HepG2 (cell line): ENCODE measurements around the gene CNEP1R1. TPM values are rescaled to one million over a fixed set of nuclear protein-coding genes. Genes with fewer than 3 reads are reported as not detected.

Experiments used
- CENPX ChIP-seq: sonication (generic); formaldehyde crosslinking; IDR thresholded peaks from 2 replicates; pipeline ENCODE4 v1.9.0; 2021; ENCODE audit warnings: mild to moderate bottlenecking, missing genetic modification reagents, moderate library complexity
- CREM ChIP-seq, 2 experiments: sonication (generic) in 1 of 2; formaldehyde crosslinking in 1 of 2; IDR thresholded peaks; 2 replicates each; pipeline versions ENCODE4 v1.4.0 to v1.6.1; 2016 to 2020; ENCODE audit warnings: antibody characterized with exemption in 1 of 2, mild to moderate bottlenecking in 1 of 2, missing genetic modification reagents in 1 of 2
- HIC2 ChIP-seq: sonication (generic); formaldehyde crosslinking; IDR thresholded peaks from 2 replicates; pipeline ENCODE4 v1.9.0; 2022; ENCODE audit warnings: low read depth, missing genetic modification reagents
- MAFG ChIP-seq: sonication (generic); formaldehyde crosslinking; IDR thresholded peaks from 2 replicates; pipeline ENCODE4 v1.5.1; 2020; ENCODE audit warnings: mild to moderate bottlenecking, missing genetic modification reagents
- NCOR1 ChIP-seq: fragments of 200-600 bp; sonication (generic); IDR thresholded peaks from 2 replicates; pipeline ENCODE4 v1.7.0; 2017; ENCODE audit warnings: antibody characterized with exemption, low read length, borderline replicate concordance
- NR2F1 ChIP-seq, 2 experiments: fragments of 450-650 bp in 1 of 2; formaldehyde crosslinking in 1 of 2; IDR thresholded peaks; 2 replicates each; pipeline versions ENCODE4 v1.5.0 to v1.6.1; 2016 to 2020; ENCODE audit warnings: mild to moderate bottlenecking in 1 of 2, missing compliant biosample characterization in 1 of 2, missing genetic modification reagents in 1 of 2, moderate library complexity in 1 of 2
- RAD21 ChIP-seq: fragments of 450-650 bp; formaldehyde crosslinking; IDR thresholded peaks from 2 replicates; pipeline ENCODE4 v1.5.0; 2020; ENCODE audit warnings: mild to moderate bottlenecking
- SMC3 ChIP-seq: IDR thresholded peaks from 2 replicates; pipeline ENCODE4 v1.6.1; 2011; ENCODE audit warnings: low read length, improper control_type of control experiment
- TIGD3 ChIP-seq: sonication (generic); formaldehyde crosslinking; IDR thresholded peaks from 2 replicates; pipeline ENCODE4 v1.5.1; 2020; ENCODE audit warnings: mild to moderate bottlenecking, missing genetic modification reagents, borderline replicate concordance
- ZBTB46 ChIP-seq: sonication (generic); formaldehyde crosslinking; IDR thresholded peaks from 2 replicates; pipeline ENCODE4 v1.4.0; 2020; ENCODE audit warnings: mild to moderate bottlenecking, missing genetic modification reagents, borderline replicate concordance
- ZMAT5 ChIP-seq: sonication (generic); formaldehyde crosslinking; IDR thresholded peaks from 2 replicates; pipeline ENCODE4 v1.5.0; 2020; ENCODE audit warnings: mild to moderate bottlenecking, low read depth, missing genetic modification reagents, borderline replicate concordance
- ZNF318 ChIP-seq: sonication (generic); formaldehyde crosslinking; IDR thresholded peaks from 2 replicates; pipeline ENCODE4 v1.4.0; 2020; ENCODE audit warnings: mild to moderate bottlenecking, missing genetic modification reagents
- ZNF598 ChIP-seq: sonication (generic); formaldehyde crosslinking; IDR thresholded peaks from 2 replicates; pipeline ENCODE4 v1.5.1; 2020; ENCODE audit warnings: mild to moderate bottlenecking, missing genetic modification reagents, borderline replicate concordance
- ZNF674 ChIP-seq: sonication (generic); formaldehyde crosslinking; IDR thresholded peaks from 2 replicates; pipeline ENCODE4 v1.5.0; 2020; ENCODE audit warnings: low read depth, mild to moderate bottlenecking, missing genetic modification reagents
- ZNF761 ChIP-seq: sonication (generic); formaldehyde crosslinking; conservative IDR thresholded peaks from 2 replicates; pipeline ENCODE4 v1.4.0; 2020; ENCODE audit warnings: mild to moderate bottlenecking, missing genetic modification reagents
- polyA plus RNA-seq, 8 experiments: library from polyadenylated mRNA; depleted of rRNA in 3 of 8; stranded (reverse) in 7 of 8; unstranded in 1 of 8; fragments of >200 nt; fragmentation: Illumina TruSeq in 4 of 8; extraction: Trizol in 4 of 8; gene quantifications; 2 replicates each; pipeline versions ENCODE4 v1.2.1 to v1.2.3, GENCODE V29; 2011 to 2016; ENCODE audit warnings: low read depth in 4 of 8, missing spikeins in 1 of 8, mixed read lengths in 1 of 8; ENCODE audit not compliant: insufficient read depth in 1 of 8
- total RNA-seq, 5 experiments: library from RNA; depleted of rRNA; stranded (reverse); fragments of >200 nt; fragmentation: Illumina TruSeq; extraction: Trizol; gene quantifications; 2 replicates each; pipeline ENCODE4 v1.2.3, GENCODE V29; 2016; ENCODE audit warnings: low read depth in 1 of 5

The CNEP1R1 gene
- total and polyA plus RNA-seq, 2 of the 13 experiments (the other 11 are each of a cell fraction or from before 2014, with no cell fraction given): 23.6 to 26.8 TPM

- TF ChIP-seq ZNF318 (CRISPR knock-in tag) (no peak), NR2F1 (CRISPR knock-in tag; IDR thresholded peaks at IDR 0.05) (no peak), ZNF674 (CRISPR knock-in tag) (no peak), ZNF761 (CRISPR knock-in tag) (no peak), SMC3 (peak; percentile 26; the same call in 1 of the 2 replicates), CENPX (CRISPR knock-in tag) (no peak), CREM (IDR thresholded peaks at IDR 0.05) (no peak), CREM (CRISPR knock-in tag; IDR thresholded peaks at IDR 0.05) (no peak), ZBTB46 (CRISPR knock-in tag) (no peak), TIGD3 (CRISPR knock-in tag) (no peak), ZNF598 (CRISPR knock-in tag) (0 out of 2 replicates have a peak, but pooled peaks have one; percentile 45), MAFG (CRISPR knock-in tag) (no peak), ZMAT5 (no peak), NCOR1 (no peak), RAD21 (CRISPR knock-in tag) (peak; percentile 60), HIC2 (no peak)
These were observed 42.3 kb downstream of the CNEP1R1 start (continued) for GRCh38 chr16:50067290-50067853.
